Right lobe of liver (tissue), 4 donors: ENCODE measurements around the gene PRMT7.

Experiments
- CTCF ChIP-seq, 4 donors: fragments of 200-600 bp in 3 of 4; fragments of 450-650 bp in 1 of 4; IDR thresholded peaks; one replicate each; pipeline versions ENCODE4 v1.5.1 to v1.8.0; 2016 to 2022; ENCODE audit warnings: antibody characterized with exemption in 4 of 4, mild to moderate bottlenecking in 2 of 4
- POLR2A ChIP-seq: fragments of 450-650 bp; IDR thresholded peaks from one replicate; pipeline ENCODE4 v1.6.1; 2017; ENCODE audit warnings: antibody characterized with exemption, mild to moderate bottlenecking
- donor health status: DM: no; HTN: no; CAD: no.
- donor health status: DM: no; HTN: no; CAD: no.
- donor health status: DM: no; HTN: yes; CAD: no.

- TF ChIP-seq POLR2A (no peak), CTCF (IDR thresholded peaks at IDR 0.05) (no peak)
Measured at GRCh38 chr16:68331879-68332410, 21.1 kb downstream of the PRMT7 start.
